ENCODE data around the gene IGF2BP1.
"Not testable (repeated sequence)": the region's sequence is repeated elsewhere in the genome, so short reads cannot be mapped to it uniquely, and the experiment has no call there.

IGF2BP1 gene

DNA sequence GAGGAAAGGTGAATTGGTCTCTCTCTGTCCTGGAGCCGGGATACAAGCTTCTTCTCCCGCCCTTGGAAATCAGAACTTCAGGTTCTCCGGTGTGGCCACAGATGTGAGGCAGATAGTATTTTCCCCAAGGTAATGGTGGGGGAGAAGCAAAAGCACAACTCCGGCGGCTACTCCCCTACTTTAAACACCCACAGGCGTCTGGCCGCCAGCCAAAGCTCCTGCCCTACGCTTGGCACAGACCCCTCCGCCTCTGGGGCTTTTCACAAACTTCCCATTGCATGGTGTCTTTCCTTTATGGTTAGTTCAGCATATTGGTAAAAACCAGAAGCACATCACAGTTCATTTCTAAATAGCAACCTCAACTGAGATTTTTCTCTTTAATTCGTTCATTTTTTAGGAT, 95.9 kb downstream of the IGF2BP1 start:
- no peak for DNase-seq (ENCODE audit: low read depth in 3 of 3)

DNA sequence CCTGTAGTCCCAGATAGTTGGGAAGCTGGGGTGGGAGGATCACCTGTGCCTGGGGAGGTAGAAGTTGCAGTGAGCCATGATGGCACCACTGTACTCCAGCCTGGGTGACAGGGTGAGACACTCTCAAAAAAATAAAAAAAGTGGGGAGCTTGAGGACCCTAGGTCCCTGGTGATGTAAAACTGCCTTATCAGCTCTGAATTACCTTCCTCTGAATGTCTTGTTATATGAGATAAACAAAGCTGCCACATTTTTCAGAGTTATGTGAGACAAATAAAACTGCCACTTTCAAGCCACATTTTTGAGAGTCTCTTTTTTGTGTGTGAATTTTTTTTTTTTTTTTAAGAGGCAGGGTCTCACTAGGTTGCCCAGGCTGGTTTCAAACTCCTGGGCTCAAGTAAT, 103.4 kb downstream of the IGF2BP1 start:
- no peak for DNase-seq (ENCODE audit: low read depth in 3 of 3)

DNA sequence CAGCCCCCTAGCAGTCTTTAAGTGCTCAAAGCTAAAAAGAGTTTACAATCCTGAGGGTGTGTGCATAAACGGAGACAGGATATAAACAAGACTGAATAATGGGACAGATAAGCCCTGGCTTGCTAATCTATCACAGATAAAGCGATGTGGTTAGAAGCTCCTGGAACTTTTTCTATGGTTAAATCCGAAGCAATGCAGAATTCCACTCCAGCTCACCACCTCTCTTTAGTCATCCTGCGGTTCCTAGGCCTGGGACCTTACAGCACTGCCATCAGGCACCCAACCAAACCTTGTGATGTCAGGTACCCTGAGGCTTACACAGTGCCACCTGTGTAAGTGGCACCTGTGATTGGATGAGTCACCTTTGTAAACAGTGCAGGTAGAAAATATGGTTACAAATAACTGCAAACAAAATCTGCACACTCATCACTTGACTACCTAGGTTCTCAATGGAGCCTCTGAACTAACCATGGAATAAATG, 103.9 kb downstream of the IGF2BP1 start:
- DNase-seq (ENCODE audit: low read depth in 3 of 3) = no peak

GRCh38 chr17:49103360-49103759, 106.2 kb downstream of the IGF2BP1 start:
- DNase-seq (ENCODE audit: low read depth in 3 of 3) = not testable (repeated sequence)

GRCh38 chr17:49104511-49105074, 107.4 kb downstream of the IGF2BP1 start:
- DNase-seq (ENCODE audit: low read depth in 3 of 3) = no peak

All from stimulated activated CD4-positive, alpha-beta T cell treated with anti-CD3 and anti-CD28 coated beads, TNF-alpha, amount 100 ng/mL, for 24 hours (primary cell).